GM18498 (cell line): Measurements from ENCODE around the gene MYADM.
"Not testable (repeated sequence)": the region's sequence is repeated elsewhere in the genome, so short reads cannot be mapped to it uniquely, and the experiment has no call there.

ENCODE experiments used
- ATAC-seq: cut with Tn5 transposase; IDR thresholded peaks from one replicate; pipeline ENCODE4 v1.9.1; 2021; ENCODE audit warnings: mild to moderate bottlenecking, moderate library complexity; ENCODE audit not compliant: unreplicated experiment

The MYADM gene

GRCh38 chr19:53868091-53868891 is 608 bp downstream of the MYADM start:
- ATAC-seq: no peak

GRCh38 chr19:53868892-53869804 is 1.5 kb downstream of the MYADM start:
- peak; percentile 50 for ATAC-seq

- ATAC-seq: not testable (repeated sequence)
These were observed 2.3 kb downstream of the MYADM start for GRCh38 chr19:53869805-53870484.

GRCh38 chr19:53870485-53870844 is 2.8 kb downstream of the MYADM start:
- no peak for ATAC-seq

- ATAC-seq: no peak
These were observed 3.8 kb downstream of the MYADM start for GRCh38 chr19:53871454-53871853.

- no peak for ATAC-seq
These were observed 5.1 kb downstream of the MYADM start for GRCh38 chr19:53872762-53873161.

- ATAC-seq: no peak
These were observed 6.3 kb downstream of the MYADM start for GRCh38 chr19:53873773-53874605.

GRCh38 chr19:53874606-53874990 is 6.9 kb downstream of the MYADM start:
- no peak for ATAC-seq

- ATAC-seq: no peak
These were observed 8.1 kb downstream of the MYADM start for GRCh38 chr19:53875602-53876325.

- ATAC-seq: no peak
These were observed 9.1 kb downstream of the MYADM start for GRCh38 chr19:53876651-53877224.

GRCh38 chr19:53877361-53877766 is 9.7 kb downstream of the MYADM start:
- ATAC-seq: no peak

GRCh38 chr19:53878776-53879139 is 11.1 kb downstream of the MYADM start:
- no peak for ATAC-seq

- ATAC-seq: peak; percentile 94
These were observed 11.7 kb downstream of the MYADM start for GRCh38 chr19:53879140-53880081.

- no peak for ATAC-seq
These were observed 13.2 kb downstream of the MYADM start for GRCh38 chr19:53880711-53881481.

- ATAC-seq: no peak
These were observed 14.1 kb downstream of the MYADM start, which contains the start of gene PRKCG for GRCh38 chr19:53881482-53882390. Gene PRKCG (plus strand): TSS chr19:53882197. CDS start chr19:53882495, 298 bp downstream.

GRCh38 chr19:53882391-53883050 is 14.8 kb downstream of the MYADM start:
- no peak for ATAC-seq
